GM19468 (cell line): ENCODE data around the gene PDHA2.
"Not testable (repeated sequence)": the region's sequence is repeated elsewhere in the genome, so short reads cannot be mapped to it uniquely, and the experiment has no call there.

Source experiments
- ATAC-seq: cut with Tn5 transposase; IDR thresholded peaks from one replicate; pipeline ENCODE4 v1.9.1; 2021; ENCODE audit warnings: mild to moderate bottlenecking, moderate library complexity, moderate number of reproducible peaks; ENCODE audit not compliant: unreplicated experiment; ENCODE audit errors: extremely low read depth

Gene PDHA2

GRCh38 chr4:95839891-95840290, at the start of gene PDHA2:
PDHA2 (plus strand) TSS chr4:95840093; CDS start chr4:95840151, 58 bp downstream.
- no peak for ATAC-seq

DNA sequence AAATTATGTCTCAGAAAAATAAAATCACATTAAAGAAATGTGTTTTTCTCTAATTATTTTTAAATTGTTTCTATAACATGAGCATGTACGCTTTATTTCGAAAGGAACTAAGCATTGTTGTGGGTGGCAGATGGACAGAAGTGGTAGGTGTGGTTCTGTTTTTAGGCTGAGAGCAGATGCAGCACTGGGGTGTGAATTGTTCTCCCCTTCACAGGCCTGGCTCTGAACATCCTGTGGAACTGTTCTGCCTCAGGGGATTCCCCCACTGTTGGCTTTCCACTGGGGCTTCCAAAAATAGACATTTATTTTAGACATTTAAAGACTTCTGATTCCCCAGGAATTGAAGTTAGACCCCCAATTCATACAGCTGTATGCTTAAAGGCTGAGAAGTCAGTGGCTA, 41.9 kb upstream of the PDHA2 start:
- no peak for ATAC-seq

- no peak for ATAC-seq
Observed at GRCh38 chr4:95798727-95799126, 41.2 kb upstream of the PDHA2 start.

DNA sequence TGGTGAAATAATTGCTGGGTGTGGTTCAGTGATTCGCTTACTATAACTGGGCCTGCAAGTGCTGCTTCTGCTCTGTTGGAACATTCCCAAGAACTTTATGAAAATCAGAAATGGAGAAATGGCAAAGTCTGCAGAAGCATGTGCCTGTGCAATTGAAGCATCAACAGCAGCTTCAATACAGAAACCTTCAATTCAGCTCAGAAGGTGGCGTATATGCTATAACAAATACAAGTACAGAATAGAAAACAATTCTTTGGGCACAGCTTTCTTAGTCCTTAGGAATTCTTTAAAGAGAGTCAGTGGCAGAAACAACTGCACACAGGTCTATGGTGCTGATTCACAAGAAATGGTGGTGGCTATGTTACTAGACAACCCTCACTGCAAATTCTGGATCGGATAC, 18.0 kb upstream of the PDHA2 start:
- no peak for ATAC-seq

DNA sequence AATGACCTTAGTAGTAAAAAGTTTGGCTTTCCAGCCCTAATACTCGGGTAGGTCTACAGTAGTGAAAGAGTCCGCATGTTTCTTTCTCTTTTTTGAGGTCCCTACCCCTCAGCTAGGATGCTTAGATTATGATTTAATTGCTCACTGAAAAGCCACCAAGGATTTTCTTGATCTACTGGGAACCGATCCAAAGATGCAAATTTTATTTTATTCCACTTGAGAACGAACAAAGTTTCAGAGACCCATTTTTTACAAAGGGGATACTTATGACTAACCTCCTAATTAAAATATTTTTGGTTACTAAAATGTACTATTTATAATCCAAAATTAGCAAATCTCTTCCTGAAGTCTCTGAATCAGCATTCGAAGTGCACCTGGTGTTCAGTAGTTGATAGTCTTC, 14.3 kb upstream of the PDHA2 start:
- ATAC-seq, result no peak

GRCh38 chr4:95830651-95831050, 9.2 kb upstream of the PDHA2 start:
- ATAC-seq, result no peak

- ATAC-seq, result no peak
Observed at GRCh38 chr4:95831166-95831565, 8.7 kb upstream of the PDHA2 start.

GRCh38 chr4:95833711-95834194, 6.1 kb upstream of the PDHA2 start:
- ATAC-seq, result no peak

GRCh38 chr4:95835672-95836071, 4.2 kb upstream of the PDHA2 start:
- ATAC-seq, result no peak

- ATAC-seq, result no peak
Observed at GRCh38 chr4:95838192-95838591, 1.7 kb upstream of the PDHA2 start.

- no peak for ATAC-seq
Observed at GRCh38 chr4:95847908-95848460, 8.1 kb downstream of the PDHA2 start.

GRCh38 chr4:95850161-95850560, 10.3 kb downstream of the PDHA2 start:
- ATAC-seq, result no peak

- no peak for ATAC-seq
Observed at GRCh38 chr4:95857761-95858160, 17.9 kb downstream of the PDHA2 start.

- no peak for ATAC-seq
Observed at GRCh38 chr4:95867919-95868318, 28.0 kb downstream of the PDHA2 start.

DNA sequence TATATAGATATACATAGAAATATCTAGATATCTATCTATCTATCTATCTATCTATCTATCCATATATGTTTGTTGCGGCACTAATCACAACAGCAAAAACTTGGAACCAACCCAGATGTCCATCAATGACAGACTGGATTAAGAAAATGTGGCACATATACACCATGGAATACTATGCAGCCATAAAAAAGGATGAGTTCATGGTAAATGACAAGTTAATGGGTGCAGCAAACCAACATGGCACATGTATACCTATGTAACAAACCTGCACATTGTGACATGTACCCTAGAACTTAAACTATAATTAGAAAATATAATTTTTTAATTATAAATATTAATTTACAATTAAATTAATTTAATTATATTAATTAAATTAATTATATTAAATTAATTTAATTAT, 29.5 kb downstream of the PDHA2 start:
- ATAC-seq, result not testable (repeated sequence)

- ATAC-seq, result no peak
Observed at GRCh38 chr4:95869961-95870500, 30.1 kb downstream of the PDHA2 start.

- no peak for ATAC-seq
Observed at GRCh38 chr4:95877636-95878035, 37.7 kb downstream of the PDHA2 start.

GRCh38 chr4:95887551-95887950, 47.7 kb downstream of the PDHA2 start:
- no peak for ATAC-seq

GRCh38 chr4:95889662-95890061, 49.8 kb downstream of the PDHA2 start:
- ATAC-seq, result no peak
